HL-60 (cell line): ENCODE results near the gene COPS7A.

Experiments
- DNase-seq, 2 experiments: peaks; one replicate each; pipeline ENCODE4 v3.0.0-alpha.2; 2010 to 2020; ENCODE audit warnings: low read depth in 1 of 2, low spot score in 1 of 2
- H3K27ac ChIP-seq: fragments of 250-450 bp; sonication (Bioruptor Pico); replicated peaks from 2 replicates; pipeline ENCODE4 v1.5.1; 2020; ENCODE audit warnings: mild to moderate bottlenecking, moderate library complexity
- H3K27me3 ChIP-seq: fragments of 250-450 bp; sonication (Bioruptor Pico); 2 replicates; pipeline ENCODE4 v1.5.1; 2021; ENCODE audit warnings: mild to moderate bottlenecking, moderate library complexity; ENCODE audit not compliant: insufficient read depth, poor library complexity, severe bottlenecking
- H3K4me3 ChIP-seq: replicated peaks from 2 replicates; pipeline ENCODE4 v1.5.1; 2011; ENCODE audit warnings: mild to moderate bottlenecking, control low read depth, low read length; ENCODE audit not compliant: insufficient read depth
- GABPA ChIP-seq: IDR thresholded peaks from 2 replicates; pipeline ENCODE4 v1.6.1; 2012; ENCODE audit warnings: low read depth
- POLR2AphosphoS5 ChIP-seq: IDR thresholded peaks from 2 replicates; pipeline ENCODE4 v1.6.1; 2012; ENCODE audit warnings: low read depth
- SPI1 ChIP-seq: IDR thresholded peaks from 2 replicates; pipeline ENCODE4 v1.6.1; 2012; ENCODE audit warnings: low read depth, mild to moderate bottlenecking, borderline replicate concordance
- TF ChIP-seq, protein P1 (sequence below): IDR thresholded peaks from one replicate; pipeline ENCODE4 v1.5.1; 2011; ENCODE audit warnings: low read length, control low read depth, inconsistent platforms; ENCODE audit not compliant: insufficient read depth
- TF ChIP-seq, protein P2 (sequence below): IDR thresholded peaks from 2 replicates; pipeline ENCODE4 v1.6.1; 2012; ENCODE audit warnings: low read depth; ENCODE audit not compliant: insufficient replicate concordance

Gene COPS7A

DNA sequence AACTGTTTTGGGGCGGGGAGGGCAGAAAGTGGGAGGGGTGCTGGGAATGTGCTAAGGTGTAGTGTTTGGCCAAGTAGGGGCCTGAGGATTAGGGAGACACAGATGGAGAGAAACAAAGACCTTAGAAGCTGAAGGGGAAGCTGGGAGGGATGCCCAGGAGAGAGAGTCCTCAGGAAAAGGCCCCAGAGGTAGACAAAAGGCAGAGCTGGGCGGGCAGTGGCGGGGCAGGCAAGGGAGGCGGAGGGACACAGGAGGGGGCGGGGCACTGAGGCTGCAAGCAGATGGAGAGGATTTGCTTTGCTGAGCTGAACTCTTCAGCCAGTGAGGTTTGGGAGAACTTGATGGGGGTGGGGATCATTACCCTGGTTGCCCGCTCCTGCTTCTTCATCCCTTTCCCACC lies 45.1 kb downstream of the COPS7A start:
- DNase-seq, result no peak
- Histone ChIP-seq H3K27ac (no peak overlapping the region), H3K27me3 (peaks cover 43% of the 10 kb centered on the region), H3K4me3 (no peak overlapping the region)
- TF ChIP-seq, protein P1, sequence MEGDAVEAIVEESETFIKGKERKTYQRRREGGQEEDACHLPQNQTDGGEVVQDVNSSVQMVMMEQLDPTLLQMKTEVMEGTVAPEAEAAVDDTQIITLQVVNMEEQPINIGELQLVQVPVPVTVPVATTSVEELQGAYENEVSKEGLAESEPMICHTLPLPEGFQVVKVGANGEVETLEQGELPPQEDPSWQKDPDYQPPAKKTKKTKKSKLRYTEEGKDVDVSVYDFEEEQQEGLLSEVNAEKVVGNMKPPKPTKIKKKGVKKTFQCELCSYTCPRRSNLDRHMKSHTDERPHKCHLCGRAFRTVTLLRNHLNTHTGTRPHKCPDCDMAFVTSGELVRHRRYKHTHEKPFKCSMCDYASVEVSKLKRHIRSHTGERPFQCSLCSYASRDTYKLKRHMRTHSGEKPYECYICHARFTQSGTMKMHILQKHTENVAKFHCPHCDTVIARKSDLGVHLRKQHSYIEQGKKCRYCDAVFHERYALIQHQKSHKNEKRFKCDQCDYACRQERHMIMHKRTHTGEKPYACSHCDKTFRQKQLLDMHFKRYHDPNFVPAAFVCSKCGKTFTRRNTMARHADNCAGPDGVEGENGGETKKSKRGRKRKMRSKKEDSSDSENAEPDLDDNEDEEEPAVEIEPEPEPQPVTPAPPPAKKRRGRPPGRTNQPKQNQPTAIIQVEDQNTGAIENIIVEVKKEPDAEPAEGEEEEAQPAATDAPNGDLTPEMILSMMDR, result no peak
- TF ChIP-seq SPI1 (no peak), POLR2AphosphoS5 (no peak), GABPA (no peak)
- TF ChIP-seq, protein P2, sequence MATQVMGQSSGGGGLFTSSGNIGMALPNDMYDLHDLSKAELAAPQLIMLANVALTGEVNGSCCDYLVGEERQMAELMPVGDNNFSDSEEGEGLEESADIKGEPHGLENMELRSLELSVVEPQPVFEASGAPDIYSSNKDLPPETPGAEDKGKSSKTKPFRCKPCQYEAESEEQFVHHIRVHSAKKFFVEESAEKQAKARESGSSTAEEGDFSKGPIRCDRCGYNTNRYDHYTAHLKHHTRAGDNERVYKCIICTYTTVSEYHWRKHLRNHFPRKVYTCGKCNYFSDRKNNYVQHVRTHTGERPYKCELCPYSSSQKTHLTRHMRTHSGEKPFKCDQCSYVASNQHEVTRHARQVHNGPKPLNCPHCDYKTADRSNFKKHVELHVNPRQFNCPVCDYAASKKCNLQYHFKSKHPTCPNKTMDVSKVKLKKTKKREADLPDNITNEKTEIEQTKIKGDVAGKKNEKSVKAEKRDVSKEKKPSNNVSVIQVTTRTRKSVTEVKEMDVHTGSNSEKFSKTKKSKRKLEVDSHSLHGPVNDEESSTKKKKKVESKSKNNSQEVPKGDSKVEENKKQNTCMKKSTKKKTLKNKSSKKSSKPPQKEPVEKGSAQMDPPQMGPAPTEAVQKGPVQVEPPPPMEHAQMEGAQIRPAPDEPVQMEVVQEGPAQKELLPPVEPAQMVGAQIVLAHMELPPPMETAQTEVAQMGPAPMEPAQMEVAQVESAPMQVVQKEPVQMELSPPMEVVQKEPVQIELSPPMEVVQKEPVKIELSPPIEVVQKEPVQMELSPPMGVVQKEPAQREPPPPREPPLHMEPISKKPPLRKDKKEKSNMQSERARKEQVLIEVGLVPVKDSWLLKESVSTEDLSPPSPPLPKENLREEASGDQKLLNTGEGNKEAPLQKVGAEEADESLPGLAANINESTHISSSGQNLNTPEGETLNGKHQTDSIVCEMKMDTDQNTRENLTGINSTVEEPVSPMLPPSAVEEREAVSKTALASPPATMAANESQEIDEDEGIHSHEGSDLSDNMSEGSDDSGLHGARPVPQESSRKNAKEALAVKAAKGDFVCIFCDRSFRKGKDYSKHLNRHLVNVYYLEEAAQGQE, result no peak

DNA sequence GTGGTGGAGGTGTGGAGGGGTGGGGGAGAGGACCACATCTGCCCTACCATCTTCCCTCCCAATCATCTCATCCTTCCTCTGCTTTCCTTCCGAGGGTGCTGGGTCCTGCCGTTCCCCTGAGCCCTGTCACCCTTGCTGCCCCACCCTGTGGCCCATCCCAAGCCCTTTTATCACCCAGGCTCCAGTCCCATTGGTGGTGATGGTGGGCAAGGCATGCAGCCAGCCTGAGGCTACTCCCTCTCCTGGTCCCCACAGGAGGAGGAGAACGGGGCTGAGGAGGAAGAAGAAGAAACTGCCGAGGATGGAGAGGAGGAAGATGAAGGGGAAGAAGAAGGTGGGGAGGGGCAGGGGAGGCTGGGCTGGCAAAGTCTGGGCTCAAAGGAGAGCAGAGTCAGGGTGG lies 45.8 kb downstream of the COPS7A start:
- TF ChIP-seq, protein P2, result no peak
- no peak for TF ChIP-seq POLR2AphosphoS5
- no peak for TF ChIP-seq GABPA
- TF ChIP-seq SPI1, result no peak
- TF ChIP-seq, protein P1, result no peak
- Histone ChIP-seq H3K27me3 (peaks cover 46% of the 10 kb centered on the region), H3K4me3 (no peak overlapping the region), H3K27ac (no peak overlapping the region)
- no peak for DNase-seq

DNA sequence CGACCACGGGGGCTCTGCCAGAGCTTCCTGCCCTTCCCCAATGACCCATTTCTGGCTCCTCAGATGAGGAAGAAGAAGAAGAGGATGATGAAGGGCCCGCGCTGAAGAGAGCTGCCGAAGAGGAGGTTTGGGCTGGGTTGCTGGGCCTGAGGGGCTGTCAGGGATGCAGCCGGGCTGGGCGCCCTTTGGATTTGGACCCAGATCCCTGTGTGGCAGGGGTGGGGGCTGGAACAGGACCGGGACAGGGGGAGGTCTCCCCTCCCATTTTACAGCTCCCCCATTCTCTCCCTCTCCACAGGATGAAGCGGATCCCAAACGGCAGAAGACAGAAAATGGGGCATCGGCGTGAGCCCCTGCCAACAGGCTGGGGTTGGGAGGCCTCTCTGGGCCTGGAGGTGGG lies 46.2 kb downstream of the COPS7A start:
- TF ChIP-seq SPI1 (no peak), GABPA (no peak), POLR2AphosphoS5 (no peak)
- TF ChIP-seq, protein P2, result no peak
- TF ChIP-seq, protein P1, result no peak
- Histone ChIP-seq H3K27ac (no peak overlapping the region), H3K27me3 (peaks cover 44% of the 10 kb centered on the region), H3K4me3 (no peak overlapping the region)
- no peak for DNase-seq
